UCSD-AML1 (cell line): Measurements from ENCODE around the gene ELMO3.

Source experiments
- DNase-seq: peaks from one replicate; lab custom pipeline; 2025; ENCODE audit not compliant: unreplicated experiment; lab: John Stamatoyannopoulos, UW

ELMO3 gene

DNA sequence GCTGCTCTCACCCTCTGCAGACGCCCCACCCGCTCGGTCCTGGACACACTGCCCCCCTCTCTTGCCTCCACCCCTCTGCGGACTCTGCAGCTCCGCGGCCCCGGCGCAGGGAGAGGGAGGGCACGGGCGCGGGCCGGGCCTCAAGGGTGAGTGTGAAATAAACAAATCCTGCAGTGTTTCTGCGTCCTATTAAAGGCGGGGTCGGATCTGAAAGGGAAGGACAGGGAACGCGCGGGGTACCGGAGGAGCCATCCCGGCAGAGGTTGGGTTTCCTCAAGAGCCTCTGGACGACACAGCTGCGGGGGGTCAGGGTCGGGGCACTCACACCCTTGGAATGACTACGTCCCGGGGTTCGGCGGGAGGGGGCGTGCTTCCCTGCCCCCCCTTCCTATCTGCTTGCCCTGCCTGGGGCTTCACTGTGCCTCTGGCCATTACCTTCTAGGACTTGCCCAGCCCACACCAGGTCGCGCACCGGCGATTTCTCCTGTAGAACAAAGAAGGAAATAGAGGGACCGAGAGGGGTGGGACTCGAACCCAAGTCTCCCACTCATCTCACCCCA, 34.9 kb upstream of the ELMO3 start:
- DNase-seq, result no peak

GRCh38 chr16:67164599-67165061, 34.3 kb upstream of the ELMO3 start, which contains the start of gene HSF4:
Gene HSF4 (plus strand): TSS chr16:67164745. CDS start chr16:67164812, 67 bp downstream.
- DNase-seq, result no peak

- DNase-seq, result no peak
These were observed 33.5 kb upstream of the ELMO3 start for GRCh38 chr16:67165121-67166078.

GRCh38 chr16:67166110-67166547, 32.8 kb upstream of the ELMO3 start:
- DNase-seq, result no peak

DNA sequence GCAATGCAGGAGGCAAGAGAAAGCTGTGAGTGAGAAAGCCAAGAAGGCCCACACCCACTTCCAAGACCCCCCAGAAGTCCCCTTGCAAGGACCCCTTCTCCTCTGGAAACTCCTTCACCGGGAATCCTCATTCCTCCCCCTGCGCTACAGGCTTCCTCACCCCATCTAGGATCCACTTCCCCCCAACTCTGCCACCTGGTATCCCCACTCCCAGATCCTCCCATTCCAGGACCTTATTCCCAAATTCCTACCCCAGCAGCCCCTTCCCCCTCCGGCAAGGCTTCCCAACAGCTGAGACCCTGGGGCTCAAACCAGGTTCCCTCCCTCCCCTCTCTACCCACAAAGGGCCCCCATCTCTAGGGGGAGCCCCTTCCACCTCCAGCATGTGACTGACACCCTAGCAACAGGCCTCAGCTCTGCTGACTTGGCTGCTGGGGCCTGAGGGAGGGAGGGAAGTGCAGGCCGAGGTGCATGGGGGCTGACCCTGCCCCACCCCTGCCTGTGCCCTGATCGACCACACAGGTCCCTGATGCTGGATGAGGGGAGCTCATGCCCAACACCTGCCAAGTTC, 32.2 kb upstream of the ELMO3 start:
- DNase-seq, result no peak

GRCh38 chr16:67167588-67167987, 31.3 kb upstream of the ELMO3 start:
- no peak for DNase-seq

DNA sequence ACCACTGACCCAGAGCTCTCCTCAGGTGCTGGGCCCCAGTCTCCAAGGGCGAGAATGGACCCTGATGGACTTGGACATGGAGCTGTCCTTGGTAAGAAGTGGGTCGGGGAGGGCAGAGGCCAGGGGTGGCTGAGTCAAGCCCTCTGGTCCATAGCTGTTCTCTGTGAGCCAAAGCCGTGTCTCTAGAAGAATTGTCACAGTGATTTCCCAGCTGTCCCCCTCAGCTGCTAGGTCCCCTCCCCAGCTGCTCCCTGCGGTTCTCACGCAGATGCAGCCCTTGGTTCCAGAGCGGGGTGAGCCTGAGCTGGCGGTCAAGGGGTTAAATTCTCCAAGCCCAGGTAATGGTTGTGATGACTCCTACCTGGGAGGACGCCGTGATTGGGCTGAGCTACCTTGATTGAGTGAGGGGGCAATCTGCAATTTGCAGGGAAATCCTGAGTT, 29.9 kb upstream of the ELMO3 start:
- no peak for DNase-seq

- DNase-seq, result peak; percentile 38
These were observed 29.2 kb upstream of the ELMO3 start for GRCh38 chr16:67169642-67170167.

- peak; percentile 83 for DNase-seq
These were observed 28.6 kb upstream of the ELMO3 start, which contains the start of gene NOL3 for GRCh38 chr16:67170168-67170948. Gene NOL3 (plus strand): TSS chr16:67170538.

DNA sequence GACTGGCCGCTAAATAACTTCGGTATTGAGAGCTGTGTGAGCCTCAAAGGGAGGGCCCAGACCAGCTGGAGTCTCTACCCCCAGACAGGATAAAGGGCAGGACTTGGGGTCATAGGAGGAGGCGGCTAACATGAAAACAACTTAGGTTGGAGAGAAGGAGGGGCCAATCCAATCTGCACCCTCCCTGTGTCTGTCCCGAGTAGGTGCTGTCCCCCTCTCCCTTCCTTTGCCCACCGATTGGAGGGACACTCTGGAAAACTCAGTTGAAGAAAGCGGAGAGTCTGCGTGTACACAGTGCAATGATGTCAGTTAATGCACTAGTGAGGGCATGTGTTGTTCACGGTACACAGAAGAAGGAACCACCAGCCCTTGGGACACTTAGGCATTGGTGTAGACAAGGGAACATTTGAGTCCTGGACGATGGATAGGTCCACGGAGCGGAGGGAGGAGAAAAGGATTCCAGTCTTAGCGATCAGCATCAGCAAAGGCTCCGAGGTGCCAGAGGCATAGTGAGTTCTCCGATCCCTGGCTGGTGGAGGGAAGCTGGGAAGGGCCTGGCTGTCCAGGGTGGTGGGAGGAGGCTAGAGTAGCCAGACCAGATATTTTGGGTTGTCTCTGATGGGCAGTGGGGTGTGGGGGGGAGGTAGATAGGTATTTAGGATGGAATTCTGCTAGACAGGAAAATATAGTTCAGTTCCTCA, 27.8 kb upstream of the ELMO3 start:
- no peak for DNase-seq

- DNase-seq, result no peak
These were observed 25.6 kb upstream of the ELMO3 start for GRCh38 chr16:67173323-67173722.

- peak; percentile 73 for DNase-seq
These were observed 24.9 kb upstream of the ELMO3 start for GRCh38 chr16:67173808-67174705.

GRCh38 chr16:67174706-67175231, 24.2 kb upstream of the ELMO3 start:
- DNase-seq, result no peak

GRCh38 chr16:67176662-67177061, 22.3 kb upstream of the ELMO3 start:
- DNase-seq, result no peak

DNA sequence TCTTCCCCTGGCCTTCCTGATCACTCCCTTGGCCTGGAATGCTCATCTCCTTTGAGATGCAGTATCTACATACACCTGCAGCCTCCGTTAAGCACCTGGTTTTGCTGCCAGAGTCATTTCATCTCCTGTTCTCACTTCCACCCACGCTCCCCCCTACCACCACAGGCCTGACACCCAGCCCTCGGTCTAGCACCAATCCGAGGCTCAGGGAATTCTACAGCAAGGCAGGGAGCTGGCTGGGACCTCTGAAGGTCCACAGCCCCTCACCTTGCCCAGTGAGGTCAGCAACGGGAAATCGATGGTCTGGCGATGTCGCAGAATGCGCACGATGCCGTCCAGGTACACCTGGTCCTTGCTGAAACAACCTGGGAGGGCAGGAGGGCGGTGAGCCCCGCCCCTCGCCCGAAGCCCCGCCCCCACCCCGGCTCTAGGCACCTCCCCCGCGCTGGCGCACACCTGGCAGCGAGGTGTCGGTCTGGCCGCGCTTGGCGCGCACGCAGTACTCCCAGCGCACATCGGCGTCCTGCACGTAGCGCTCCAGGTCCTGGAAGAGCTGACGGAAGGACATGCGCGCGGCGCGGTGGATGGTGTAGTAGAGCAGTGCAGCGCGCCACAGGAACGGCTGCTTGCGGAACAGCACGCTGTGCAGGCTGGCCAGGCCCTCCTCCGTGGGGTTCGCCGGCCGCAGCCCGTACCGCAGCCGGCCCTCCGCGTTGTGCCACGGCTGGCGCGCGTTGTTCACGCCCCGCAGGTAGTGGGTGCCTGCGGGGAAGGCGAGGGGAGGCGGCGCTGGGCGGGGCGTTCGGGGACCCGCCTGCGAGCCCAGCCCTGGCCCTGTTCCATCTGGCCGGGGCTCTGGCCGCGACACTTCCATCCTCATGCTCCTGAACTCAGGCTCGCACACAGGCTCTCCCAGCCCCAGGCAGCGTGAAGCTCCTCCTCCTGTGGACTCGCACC, 20.9 kb upstream of the ELMO3 start:
- DNase-seq, result no peak

DNA sequence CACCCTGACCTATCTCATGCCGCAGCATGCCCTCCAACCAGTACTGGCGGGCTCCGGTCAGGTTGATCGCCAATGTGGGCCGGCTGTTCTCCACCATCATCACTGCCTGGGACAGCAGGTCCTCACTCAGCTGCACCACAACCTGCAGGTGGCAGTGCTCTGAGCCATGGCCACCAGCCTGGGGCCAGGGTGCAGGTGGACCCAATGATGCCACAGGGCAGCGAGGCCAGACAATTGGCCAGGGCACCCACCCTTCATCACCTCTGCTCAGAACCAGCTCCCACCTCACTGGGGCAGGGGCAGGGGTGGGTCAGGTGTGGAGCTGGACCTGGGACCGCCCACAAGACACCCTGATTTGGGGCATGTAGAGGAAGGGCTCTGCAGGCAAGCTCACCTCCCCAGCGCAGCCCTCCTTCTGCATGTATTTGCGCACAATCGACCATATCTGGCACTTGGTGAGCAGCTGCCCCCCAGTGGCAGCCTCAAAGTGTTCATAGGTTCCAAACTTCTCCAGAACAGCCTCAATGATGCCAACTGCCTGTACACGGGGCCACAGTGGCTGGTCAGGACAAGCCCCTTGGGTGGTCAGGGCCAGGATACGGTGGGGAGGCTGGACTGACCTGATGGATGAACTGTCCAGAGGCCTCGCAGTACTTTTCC, 19.4 kb upstream of the ELMO3 start:
- peak; percentile 24 for DNase-seq

GRCh38 chr16:67180166-67180565, 18.8 kb upstream of the ELMO3 start:
- DNase-seq, result no peak
